ENCODE measurements around the gene ATP2B1. TPM values are rescaled to one million over a fixed set of nuclear protein-coding genes. Genes with fewer than 3 reads are reported as not detected.
"Not testable (repeated sequence)": the region's sequence is repeated elsewhere in the genome, so short reads cannot be mapped to it uniquely, and the experiment has no call there.

ATP2B1 gene
- total RNA-seq, 1 donor from 2014 or later: 34.5 TPM

DNA sequence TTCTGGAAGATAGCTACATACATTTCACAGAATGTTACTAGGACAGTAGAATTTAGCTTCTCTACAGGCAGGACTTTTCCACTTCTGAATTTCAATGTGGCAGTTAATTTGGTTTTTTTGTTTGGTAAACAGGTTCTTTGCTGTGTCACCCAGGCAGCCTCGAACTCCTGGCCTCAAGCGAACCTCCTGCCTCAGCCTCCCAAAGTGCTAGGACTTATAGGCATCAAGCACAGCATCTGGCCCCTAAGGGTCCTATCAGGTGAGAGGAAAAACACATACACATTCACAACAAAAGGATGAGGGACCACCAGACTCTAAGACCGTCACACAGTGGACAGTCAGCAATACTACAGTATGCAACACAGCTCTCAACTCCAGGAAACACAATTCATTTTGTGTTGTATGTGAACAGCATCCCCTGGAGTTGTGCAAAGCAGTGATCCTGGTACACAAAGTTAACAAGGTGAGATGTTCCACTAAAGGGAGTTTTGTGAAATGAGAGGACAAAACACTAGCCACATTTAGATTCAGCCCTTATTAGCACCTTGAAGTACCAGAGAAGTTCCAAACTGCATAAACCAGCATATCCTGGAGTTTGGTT, 6.9 kb downstream of the ATP2B1 start:
- no peak for DNase-seq
- intact Hi-C loops (cut with DNase I): no loop called here
- H3K36me3 ChIP-seq: no peaks in the 10 kb centered on the region
- ATAC-seq: no peak
- peaks cover 25% of the 10 kb centered on the region for H3K4me1 ChIP-seq
- no peak for TF ChIP-seq CTCF (IDR thresholded peaks at IDR 0.05)
- no peaks in the 10 kb centered on the region for H3K9me3 ChIP-seq
- H3K4me3 ChIP-seq: no peak overlapping the region
- H3K27ac ChIP-seq: no peak overlapping the region
- H3K27me3 ChIP-seq (ENCODE audit: low read depth): no peaks in the 10 kb centered on the region

- Histone ChIP-seq H3K9me3 (no peaks in the 10 kb centered on the region), H3K4me3 (no peak overlapping the region), H3K4me1 (peaks cover 30% of the 10 kb centered on the region), H3K36me3 (no peaks in the 10 kb centered on the region), H3K27me3 (ENCODE audit: low read depth) (no peaks in the 10 kb centered on the region), H3K27ac (no peak overlapping the region)
- TF ChIP-seq CTCF (IDR thresholded peaks at IDR 0.05): no peak
- peak; percentile 73 to 92 for ATAC-seq
- intact Hi-C loops (cut with DNase I): no loop called here
- no peak for DNase-seq
These were observed 8.3 kb downstream of the ATP2B1 start for GRCh38 chr12:89700191-89700810.

GRCh38 chr12:89698607-89699006, 10.0 kb downstream of the ATP2B1 start:
- TF ChIP-seq CTCF (IDR thresholded peaks at IDR 0.05): no peak
- H3K4me1 ChIP-seq: peaks cover 36% of the 10 kb centered on the region
- no peak overlapping the region for H3K27ac ChIP-seq
- H3K36me3 ChIP-seq: no peaks in the 10 kb centered on the region
- H3K27me3 ChIP-seq (ENCODE audit: low read depth): no peaks in the 10 kb centered on the region
- intact Hi-C loops (cut with DNase I): no loop called here
- H3K9me3 ChIP-seq: no peaks in the 10 kb centered on the region
- no peak for ATAC-seq
- no peak for DNase-seq
- no peak overlapping the region for H3K4me3 ChIP-seq

DNA sequence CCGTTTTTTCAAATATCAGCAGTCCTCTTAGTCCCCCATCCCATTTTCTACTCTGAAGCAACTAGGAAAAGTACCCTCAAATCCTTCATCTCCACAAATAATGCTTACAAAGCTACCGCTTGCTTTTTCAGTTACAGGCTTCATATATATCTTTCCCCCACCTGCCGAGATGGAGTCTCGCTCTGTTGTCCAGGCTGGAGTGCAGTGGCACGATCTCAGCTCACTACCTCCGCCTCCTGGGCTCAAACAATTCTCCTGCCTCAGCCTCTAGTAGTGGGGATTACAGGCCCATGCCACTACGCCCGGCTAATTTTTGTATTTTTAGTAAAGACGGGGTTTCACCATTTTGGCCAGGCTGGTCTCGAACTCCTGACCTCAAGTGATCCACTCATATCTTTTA, 10.9 kb downstream of the ATP2B1 start:
- peaks cover 33% of the 10 kb centered on the region for H3K4me1 ChIP-seq
- ATAC-seq; H3K27me3 ChIP-seq (ENCODE audit: low read depth); H3K4me3 ChIP-seq; H3K9me3 ChIP-seq; H3K27ac ChIP-seq; intact Hi-C loops (cut with DNase I); DNase-seq; H3K36me3 ChIP-seq: not testable (repeated sequence)

GRCh38 chr12:89697296-89697695, 11.3 kb downstream of the ATP2B1 start:
- no peak overlapping the region for H3K27ac ChIP-seq
- peaks cover 37% of the 10 kb centered on the region for H3K4me1 ChIP-seq
- DNase-seq (no peak), ATAC-seq (no peak)
- intact Hi-C loops (cut with DNase I): no loop called here
- H3K27me3 ChIP-seq (ENCODE audit: low read depth): no peaks in the 10 kb centered on the region
- H3K36me3 ChIP-seq: no peaks in the 10 kb centered on the region
- no peak overlapping the region for H3K4me3 ChIP-seq
- TF ChIP-seq CTCF (IDR thresholded peaks at IDR 0.05): no peak
- no peaks in the 10 kb centered on the region for H3K9me3 ChIP-seq

DNA sequence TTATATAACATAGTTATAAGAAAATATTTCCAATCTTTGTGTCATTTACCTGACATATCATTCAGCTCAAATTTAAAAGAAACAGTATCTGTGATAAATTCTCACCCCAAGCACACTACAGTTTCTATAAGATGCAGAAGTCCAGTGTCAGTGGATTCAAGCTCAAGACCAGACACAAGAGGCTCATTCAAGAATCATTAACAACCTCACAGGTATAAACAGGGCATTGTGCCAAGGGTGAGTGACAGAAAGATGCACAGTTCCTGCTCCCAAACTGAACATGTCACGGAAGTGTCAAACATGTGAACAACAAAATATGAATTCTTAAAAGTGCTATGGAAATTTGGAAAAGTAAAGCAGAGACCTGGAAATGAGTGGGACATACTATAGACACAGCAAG, 12.8 kb downstream of the ATP2B1 start:
- ATAC-seq: no peak
- no peak overlapping the region for H3K4me3 ChIP-seq
- H3K4me1 ChIP-seq: peaks cover 52% of the 10 kb centered on the region

More for the DNA sequence above, 12.8 kb downstream of the ATP2B1 start:
- Histone ChIP-seq H3K36me3 (no peaks in the 10 kb centered on the region), H3K27ac (no peak overlapping the region), H3K9me3 (no peaks in the 10 kb centered on the region), H3K27me3 (ENCODE audit: low read depth) (no peaks in the 10 kb centered on the region)
- intact Hi-C loops (cut with DNase I): no loop called here
- TF ChIP-seq CTCF (IDR thresholded peaks at IDR 0.05): no peak
- DNase-seq: no peak

Measured in lower lobe of right lung (tissue), 2 donors.